Measurements from ENCODE around the gene C5orf15. TPM values are rescaled to one million over a fixed set of nuclear protein-coding genes. Genes with fewer than 3 reads are reported as not detected.
A peak's percentile ranks its signal among the peaks of the same experiment; 100 is the strongest.

The C5orf15 gene
- total and polyA plus RNA-seq, 8 donors = 2.9 to 77.8 (median 22.3) TPM

DNA sequence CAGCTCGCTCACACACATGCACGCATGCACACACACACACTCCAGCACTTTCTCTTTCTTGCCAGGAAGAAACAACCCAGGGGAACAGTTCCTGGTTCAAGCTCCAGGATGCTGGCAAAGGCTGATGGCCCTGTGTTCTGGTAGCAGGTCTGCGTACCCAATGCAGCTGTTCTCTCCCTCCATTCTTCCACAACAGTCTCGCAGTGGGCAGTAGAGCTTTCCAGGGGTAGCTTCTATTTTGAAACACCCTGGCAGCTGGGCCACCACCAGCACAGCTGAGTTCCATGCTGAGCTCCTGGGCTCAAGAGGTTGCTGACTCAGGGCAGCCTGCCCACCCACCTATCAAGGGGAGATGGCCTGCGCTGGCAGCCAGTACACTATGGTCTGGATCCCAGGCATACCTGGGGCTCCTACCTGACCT is 31.7 kb upstream of the C5orf15 start:
- intact Hi-C loops (cut with DNase I; ENCODE audit: low total_unique reads) = no loop called here
- Histone ChIP-seq H3K27ac (peak overlapping the region; percentile 62 to 85 (median 69)), H3K9me3 (no peaks in the 10 kb centered on the region), H3K4me1 (peaks cover 66 to 86% (median 75%) of the 10 kb centered on the region in 4 donors), H3K36me3 (peaks cover 0 to 15% (median 7%) of the 10 kb centered on the region in 4 donors), H3K4me3 (no peak overlapping the region), H3K27me3 (no peaks in the 10 kb centered on the region)
- TF ChIP-seq EP300 (IDR thresholded peaks at IDR 0.05) (no peak), POLR2A (IDR thresholded peaks at IDR 0.05) (no peak), POLR2AphosphoS5 (IDR thresholded peaks at IDR 0.05) (peak in 1 of 3 donors; percentile 37)
- TF ChIP-seq, protein P1, sequence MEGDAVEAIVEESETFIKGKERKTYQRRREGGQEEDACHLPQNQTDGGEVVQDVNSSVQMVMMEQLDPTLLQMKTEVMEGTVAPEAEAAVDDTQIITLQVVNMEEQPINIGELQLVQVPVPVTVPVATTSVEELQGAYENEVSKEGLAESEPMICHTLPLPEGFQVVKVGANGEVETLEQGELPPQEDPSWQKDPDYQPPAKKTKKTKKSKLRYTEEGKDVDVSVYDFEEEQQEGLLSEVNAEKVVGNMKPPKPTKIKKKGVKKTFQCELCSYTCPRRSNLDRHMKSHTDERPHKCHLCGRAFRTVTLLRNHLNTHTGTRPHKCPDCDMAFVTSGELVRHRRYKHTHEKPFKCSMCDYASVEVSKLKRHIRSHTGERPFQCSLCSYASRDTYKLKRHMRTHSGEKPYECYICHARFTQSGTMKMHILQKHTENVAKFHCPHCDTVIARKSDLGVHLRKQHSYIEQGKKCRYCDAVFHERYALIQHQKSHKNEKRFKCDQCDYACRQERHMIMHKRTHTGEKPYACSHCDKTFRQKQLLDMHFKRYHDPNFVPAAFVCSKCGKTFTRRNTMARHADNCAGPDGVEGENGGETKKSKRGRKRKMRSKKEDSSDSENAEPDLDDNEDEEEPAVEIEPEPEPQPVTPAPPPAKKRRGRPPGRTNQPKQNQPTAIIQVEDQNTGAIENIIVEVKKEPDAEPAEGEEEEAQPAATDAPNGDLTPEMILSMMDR (IDR thresholded peaks at IDR 0.05) = no peak
- WGBS, 5 donors = 49 to 78% (median 52%) methylated on average over 3 to 5 of the region's 5 CpGs
- DNase-seq = peak; percentile 47 to 57

DNA sequence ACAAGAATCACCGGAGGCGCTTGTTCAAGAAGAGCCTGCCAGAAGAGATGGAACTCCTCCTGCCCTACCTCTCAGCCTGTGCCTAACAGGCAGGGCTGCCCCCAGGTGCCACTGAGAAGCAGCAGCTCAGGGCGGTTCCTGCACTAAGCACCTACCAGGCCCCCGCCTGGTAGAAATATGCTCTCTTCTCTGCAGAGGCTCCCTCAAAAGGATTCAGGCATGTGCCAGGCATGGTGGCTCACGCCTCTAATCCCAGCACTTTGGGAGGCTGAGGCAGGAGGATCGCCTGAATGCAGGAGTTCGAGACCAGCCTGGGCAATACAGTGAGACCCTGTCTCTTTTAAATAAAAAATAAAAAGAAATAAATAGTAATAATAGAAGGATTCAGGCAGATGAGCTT is 30.4 kb upstream of the C5orf15 start:
- no peak overlapping the region for H3K4me3 ChIP-seq

DNA sequence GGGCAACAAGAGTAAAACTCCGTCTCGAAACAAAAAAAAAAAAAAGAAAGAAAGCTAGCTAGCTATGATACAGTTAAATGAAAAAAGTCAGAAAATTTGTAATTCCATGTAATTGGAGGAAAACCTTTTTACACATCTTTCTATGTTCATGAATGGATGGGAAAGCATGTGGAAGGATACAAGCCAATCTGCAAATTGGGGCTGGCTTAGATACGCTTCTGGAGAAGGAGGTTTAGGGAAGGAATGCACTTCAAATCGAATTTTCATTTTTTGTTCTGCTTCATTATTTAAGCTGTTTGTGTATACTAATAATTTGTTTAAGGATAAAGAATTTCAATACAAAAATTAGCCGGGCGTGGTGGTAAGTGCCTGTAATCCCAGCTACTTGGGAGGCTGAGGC is 29.6 kb upstream of the C5orf15 start:
- no peak for DNase-seq
- Histone ChIP-seq H3K36me3 (peaks cover 0 to 15% (median 7%) of the 10 kb centered on the region in 4 donors), H3K4me1 (peaks cover 79 to 100% (median 89%) of the 10 kb centered on the region in 4 donors), H3K27me3 (no peaks in the 10 kb centered on the region), H3K4me3 (no peak overlapping the region), H3K9me3 (no peaks in the 10 kb centered on the region), H3K27ac (peak overlapping the region in 2 of 5 donors; percentile 69 to 85)
- intact Hi-C loops (cut with DNase I; ENCODE audit: low total_unique reads) = no loop called here
- WGBS, 5 donors = 72 to 74% (median 72%) methylated on average over 6 of the region's 6 CpGs
- TF ChIP-seq, protein P1 (IDR thresholded peaks at IDR 0.05) = no peak

More for the DNA sequence above, 30.4 kb upstream of the C5orf15 start:
- peaks cover 79 to 99% (median 88%) of the 10 kb centered on the region in 4 donors for H3K4me1 ChIP-seq
- H3K27me3 ChIP-seq = no peaks in the 10 kb centered on the region
- peaks cover 0 to 15% (median 7%) of the 10 kb centered on the region in 4 donors for H3K36me3 ChIP-seq
- H3K9me3 ChIP-seq = no peaks in the 10 kb centered on the region
- intact Hi-C loops (cut with DNase I; ENCODE audit: low total_unique reads) = no loop called here
- no peak for TF ChIP-seq POLR2AphosphoS5 (IDR thresholded peaks at IDR 0.05)
- TF ChIP-seq, protein P1 (IDR thresholded peaks at IDR 0.05) = no peak
- no peak for TF ChIP-seq POLR2A (IDR thresholded peaks at IDR 0.05)
- TF ChIP-seq EP300 (IDR thresholded peaks at IDR 0.05) = no peak
- 69 to 84% (median 73%) methylated on average over 5 to 7 of the region's 7 CpGs for WGBS, 5 donors
- peak overlapping the region in 2 of 5 donors; percentile 69 to 85 for H3K27ac ChIP-seq
- DNase-seq = no peak

DNA sequence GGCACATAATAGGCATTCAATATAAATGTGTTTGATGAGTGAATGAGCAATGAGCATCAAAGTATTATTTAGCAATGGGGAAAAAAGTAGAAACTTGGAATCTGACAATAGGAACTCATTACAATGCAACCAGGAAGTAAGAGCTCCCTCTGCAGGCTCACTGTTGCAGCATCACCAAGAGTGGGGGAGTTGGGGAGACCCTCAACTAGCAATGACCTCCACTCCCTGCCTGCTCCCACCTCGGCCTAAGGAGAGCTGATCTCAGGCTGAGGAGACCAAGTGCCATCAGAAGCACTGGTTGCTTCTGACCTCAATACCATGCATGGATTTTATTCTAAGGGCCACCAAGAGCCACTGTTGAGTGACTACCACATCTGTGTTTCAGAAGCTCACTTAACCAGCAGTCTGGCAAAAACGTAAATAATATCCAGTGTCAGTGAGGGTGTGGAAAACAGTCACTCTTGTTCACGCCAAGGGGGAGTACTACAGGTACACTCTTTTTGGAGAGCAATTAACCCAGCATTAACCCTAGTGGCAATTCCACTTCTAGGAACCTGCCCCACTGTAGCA is 28.3 kb upstream of the C5orf15 start:
- Histone ChIP-seq H3K4me1 (peaks cover 75 to 98% (median 87%) of the 10 kb centered on the region in 4 donors), H3K36me3 (peaks cover 3 to 13% (median 9%) of the 10 kb centered on the region in 4 donors), H3K4me3 (no peak overlapping the region), H3K27ac (peak overlapping the region in 1 of 5 donors; percentile 56), H3K9me3 (no peaks in the 10 kb centered on the region), H3K27me3 (no peaks in the 10 kb centered on the region)
- no peak for TF ChIP-seq EP300 (IDR thresholded peaks at IDR 0.05)
- TF ChIP-seq, protein P1 (IDR thresholded peaks at IDR 0.05) = peak in 1 of 7 experiments; percentile 13
- peak in 1 of 2 donors; percentile 41 for DNase-seq
- 69 to 78% (median 75%) methylated on average over 3 of the region's 3 CpGs for WGBS, 5 donors
- intact Hi-C loops (cut with DNase I; ENCODE audit: low total_unique reads) = no loop called here

All from stomach (tissue), 9 donors.